OCI-LY1 (cell line): ENCODE measurements around the gene USP44.

Source experiments
- CTCF ChIP-seq: fragments of 200-600 bp; sonication (generic), shearing (Covaris generic); IDR thresholded peaks from 2 replicates; pipeline ENCODE4 v1.5.1; 2017; ENCODE audit warnings: mild to moderate bottlenecking, antibody characterized with exemption, low read length, moderate library complexity, mixed read lengths
- EZH2 ChIP-seq: fragments of 200-600 bp; sonication (generic), shearing (Covaris generic); IDR thresholded peaks from 2 replicates; pipeline ENCODE4 v1.8.0; 2017; ENCODE audit warnings: borderline replicate concordance, mixed run types, mild to moderate bottlenecking, antibody characterized with exemption, low read length, moderate library complexity, mixed read lengths

- TF ChIP-seq CTCF = no peak
- no peak for TF ChIP-seq EZH2
Observed at GRCh38 chr12:95506707-95507523, 44.4 kb downstream of the USP44 start.
